HG02798 (cell line): Measurements from ENCODE around the gene CARD11.

ENCODE experiments used
- ATAC-seq: cut with Tn5 transposase; IDR thresholded peaks from one replicate; pipeline ENCODE4 v1.9.1; 2021; ENCODE audit warnings: mild to moderate bottlenecking; ENCODE audit not compliant: unreplicated experiment, poor library complexity

The CARD11 gene

DNA sequence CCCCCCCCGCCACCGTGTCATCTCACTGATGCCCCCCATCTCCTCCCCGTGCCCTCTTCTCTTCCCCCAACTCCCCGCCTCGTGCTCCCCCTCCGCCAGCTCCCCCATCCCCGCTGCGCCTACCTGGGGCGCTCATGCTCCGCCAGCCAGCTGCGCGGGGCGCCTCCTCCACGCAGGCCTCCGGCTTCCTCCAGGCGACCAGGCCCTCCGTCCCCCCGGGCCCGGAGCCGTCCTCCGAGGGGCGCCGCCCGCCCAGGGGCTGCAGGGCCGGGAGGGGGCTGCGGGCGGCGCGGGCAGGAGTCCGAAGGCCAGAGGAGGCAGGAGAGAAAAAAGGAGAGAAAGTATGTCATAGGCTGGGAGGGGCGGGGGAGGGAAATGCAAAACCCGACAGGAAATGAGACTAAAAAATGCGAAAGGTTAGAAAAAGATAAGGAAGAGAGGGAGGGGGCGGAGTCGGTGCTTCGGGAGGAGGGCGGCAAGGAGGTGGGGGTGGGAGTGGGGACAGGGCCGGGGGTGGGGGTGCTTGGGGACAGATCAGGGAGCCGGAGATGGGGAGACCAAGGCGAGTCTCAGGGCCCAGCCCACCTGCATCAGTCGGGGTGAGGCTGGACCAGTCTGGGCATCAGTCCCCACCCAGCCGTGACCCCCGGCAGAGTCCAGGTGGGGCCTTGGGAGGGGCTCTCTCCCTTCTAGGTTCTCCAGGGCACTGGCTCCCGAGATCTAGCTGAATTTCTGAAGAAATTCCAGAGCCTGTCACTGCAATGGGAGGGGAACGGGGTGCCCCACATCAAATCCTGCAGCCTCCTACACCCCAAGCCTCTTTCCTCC, at the start of gene CARD11:
Gene CARD11 (minus strand): TSS at position 324 of the 828 bp plus-strand sequence. CDS start 85,361 bp downstream, outside the sequence.
- ATAC-seq, result no peak

DNA sequence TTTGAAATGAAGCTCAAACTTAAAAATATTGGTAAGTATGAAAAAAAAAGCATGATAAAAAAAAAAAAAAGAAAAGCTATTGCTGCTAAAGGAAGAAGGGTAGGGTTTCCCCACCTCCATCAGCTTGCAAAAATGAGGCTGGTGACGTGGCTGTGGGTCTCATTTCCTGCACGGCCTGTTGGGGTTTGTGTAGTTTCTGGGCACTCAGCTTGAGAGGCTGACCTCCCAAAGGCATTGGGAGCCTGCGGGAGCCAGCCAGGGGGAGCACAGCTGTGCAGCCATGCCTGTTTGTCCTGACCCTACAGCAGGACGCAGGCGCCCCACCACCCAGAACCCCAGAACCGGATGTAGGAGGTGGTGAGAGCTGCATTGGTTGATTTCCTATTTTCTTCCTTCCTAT, 48.8 kb upstream of the CARD11 start:
- peak; percentile 66 for ATAC-seq

DNA sequence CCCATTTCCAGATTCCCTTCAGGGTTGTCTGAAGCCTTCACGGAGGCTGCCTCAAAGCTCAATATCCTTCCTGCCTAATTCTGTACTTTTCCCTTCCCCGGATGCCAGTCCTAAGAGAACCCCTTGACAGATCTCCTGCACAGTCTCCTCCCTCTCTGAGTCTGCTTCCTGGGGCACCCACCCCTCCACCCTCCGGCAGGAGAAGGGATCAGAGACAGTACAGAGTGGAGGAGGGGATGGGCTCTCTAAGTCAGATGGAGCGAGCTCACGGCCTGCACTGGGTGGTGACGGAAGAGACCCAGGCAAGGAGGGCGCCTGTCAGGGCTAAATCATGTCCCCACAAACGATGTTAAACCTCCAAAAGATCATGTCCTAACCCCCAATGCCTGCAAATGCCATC, 48.0 kb upstream of the CARD11 start:
- ATAC-seq, result no peak

DNA sequence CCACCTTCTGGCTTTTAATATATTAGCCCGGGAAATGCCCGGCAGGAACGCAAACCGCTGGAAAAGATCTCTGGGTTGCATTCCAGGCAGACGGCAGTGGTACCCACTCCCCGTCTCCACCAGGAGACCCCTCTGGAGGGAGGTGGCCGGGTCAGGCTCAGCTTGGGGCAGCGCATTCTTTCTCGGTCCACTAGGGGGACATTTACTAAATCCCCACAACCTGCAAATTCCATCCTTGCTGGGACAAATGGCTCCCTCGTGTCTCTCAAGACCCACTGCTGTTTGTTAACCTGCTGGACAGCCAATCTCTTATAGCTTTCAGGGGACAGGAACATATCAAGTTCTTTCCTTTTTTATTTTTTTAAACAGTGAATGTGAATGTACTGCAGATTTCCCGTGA, 45.8 kb upstream of the CARD11 start:
- ATAC-seq, result no peak

DNA sequence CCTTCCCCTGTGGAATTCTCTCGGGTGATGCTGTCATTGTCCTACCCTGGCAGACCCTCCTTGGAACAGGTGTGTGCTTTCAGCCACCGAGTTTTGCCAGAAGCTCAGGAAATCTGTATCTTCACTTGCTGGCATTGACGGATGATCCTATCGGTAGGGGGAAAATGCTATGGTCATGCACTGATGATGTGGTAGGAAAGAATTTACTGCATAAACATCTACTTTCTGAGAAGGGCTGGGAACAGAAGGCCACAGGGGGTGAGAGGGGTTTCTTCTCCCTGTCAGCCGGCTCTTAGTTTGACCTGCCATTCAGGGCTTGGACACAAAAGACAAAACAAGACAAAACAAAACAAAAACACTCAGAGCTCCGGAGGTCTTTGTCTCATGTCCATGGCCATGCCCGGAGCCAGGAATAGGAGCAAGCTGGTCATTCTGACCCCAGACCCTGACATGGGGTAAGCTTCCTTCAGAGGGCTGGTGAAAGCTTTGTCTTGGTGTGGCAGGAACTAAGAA, 43.6 kb upstream of the CARD11 start:
- ATAC-seq, result no peak

DNA sequence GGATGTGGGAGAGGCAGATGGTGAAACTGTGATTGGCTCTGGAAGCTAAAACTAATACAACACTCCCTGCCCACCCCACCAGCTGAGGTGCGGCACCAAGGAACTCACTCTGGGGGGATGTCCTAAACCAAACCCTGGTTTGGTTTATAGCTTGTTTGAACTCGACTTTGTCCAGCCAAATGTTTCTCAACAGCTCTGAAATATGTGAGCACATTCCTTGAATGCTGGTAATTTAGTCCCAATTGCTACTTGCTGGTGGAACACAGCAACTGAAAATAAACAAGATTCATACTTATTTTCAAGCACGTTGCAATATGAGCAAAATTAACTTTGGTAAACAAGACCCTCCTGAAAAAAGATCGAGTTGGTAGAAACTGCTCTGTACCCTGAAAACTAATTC, 39.7 kb upstream of the CARD11 start:
- ATAC-seq, result no peak

DNA sequence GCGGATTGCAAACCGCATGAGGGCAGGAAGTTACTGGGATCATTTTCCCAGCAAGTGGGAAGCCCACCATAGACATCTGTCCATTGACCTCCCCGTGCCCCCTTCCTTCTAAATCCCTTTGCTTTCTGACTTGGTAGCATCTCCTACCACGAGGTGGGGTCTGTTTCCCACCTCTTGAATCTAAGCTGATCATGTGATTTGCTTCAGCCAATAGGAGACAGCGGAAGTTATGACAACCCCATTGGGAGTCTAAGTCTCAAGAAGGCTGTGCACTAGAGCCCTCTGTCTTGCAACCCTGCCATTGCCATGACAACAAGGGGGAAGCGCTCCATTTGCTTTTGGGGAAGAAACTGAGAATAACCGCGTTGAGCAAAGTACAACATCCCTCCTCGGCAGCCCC, 39.2 kb upstream of the CARD11 start:
- ATAC-seq, result no peak

DNA sequence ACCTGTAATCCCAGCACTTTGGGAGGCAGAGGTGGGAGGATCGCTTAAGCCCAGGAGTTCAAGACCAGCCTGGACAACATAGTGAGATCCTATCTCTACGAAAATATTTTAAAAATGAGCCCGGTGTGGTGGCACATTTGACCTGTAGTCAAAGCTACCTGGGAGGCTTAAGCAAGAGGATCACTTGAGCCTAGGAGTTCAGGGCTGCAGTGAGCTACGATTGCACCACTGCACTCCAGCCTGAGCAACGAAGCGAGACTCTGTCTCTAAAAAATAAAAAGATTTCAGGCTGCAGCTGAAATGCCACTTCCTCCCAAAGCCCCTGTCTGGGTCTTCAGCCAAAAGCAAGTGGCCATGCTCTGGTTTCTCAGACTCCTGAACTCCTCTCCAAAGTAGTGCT, 38.7 kb upstream of the CARD11 start:
- no peak for ATAC-seq

DNA sequence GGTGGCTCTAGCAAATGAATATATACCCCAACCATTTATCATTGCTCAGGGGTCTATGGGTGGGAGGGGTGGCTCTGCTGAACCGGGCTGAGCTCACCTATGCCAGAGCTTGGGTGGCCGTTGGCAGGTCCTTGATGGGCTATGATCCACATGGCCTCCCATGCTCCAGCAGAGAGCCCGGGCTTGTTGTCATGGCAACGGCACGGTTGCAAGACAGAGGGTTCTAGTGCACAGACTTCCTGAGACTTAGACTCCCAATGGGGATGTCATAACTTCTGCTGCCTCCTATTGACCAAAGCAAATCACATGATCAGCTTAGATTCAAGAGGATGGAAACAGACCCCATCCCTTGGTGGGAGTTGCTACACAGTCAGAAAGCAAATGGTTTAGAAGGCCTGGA, 36.4 kb upstream of the CARD11 start:
- no peak for ATAC-seq

DNA sequence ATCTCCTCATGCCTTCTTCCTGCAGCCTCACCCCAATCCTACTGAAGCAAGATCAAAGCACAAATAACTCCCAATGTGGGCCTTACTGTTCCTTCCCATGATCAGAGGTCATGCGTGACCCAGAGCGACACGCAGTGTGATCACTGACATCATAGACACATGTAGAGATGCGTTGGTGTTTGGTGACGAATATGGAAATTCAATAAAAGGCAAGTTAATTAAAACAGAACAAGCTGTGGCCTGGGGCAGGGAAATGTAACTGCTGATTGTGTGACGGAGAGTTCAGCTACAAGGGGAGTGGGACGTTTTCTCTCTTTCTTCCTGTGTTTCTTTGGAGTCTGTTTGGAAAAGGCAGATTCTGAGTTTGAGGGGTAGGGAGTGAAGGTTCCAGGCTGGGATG, 34.8 kb upstream of the CARD11 start:
- ATAC-seq, result no peak

DNA sequence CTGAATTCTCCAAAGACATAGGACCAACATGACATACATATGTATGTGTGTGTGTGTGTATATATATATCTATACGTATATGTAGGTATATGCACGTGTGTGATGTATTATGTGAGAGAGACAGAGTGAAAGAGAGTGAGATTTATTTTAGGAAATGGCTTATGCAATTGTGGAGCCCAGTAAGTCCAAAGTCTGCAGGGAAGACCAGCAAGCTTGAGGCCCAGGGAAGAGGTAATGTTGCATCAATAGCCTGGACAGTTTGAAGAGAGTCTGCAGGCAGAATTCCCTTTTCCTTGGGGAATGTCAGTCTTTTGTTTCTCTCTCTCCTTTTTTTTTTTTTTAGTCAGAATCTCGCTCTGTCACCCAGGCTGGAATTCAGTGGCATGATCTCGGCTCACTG, 33.0 kb upstream of the CARD11 start:
- no peak for ATAC-seq

DNA sequence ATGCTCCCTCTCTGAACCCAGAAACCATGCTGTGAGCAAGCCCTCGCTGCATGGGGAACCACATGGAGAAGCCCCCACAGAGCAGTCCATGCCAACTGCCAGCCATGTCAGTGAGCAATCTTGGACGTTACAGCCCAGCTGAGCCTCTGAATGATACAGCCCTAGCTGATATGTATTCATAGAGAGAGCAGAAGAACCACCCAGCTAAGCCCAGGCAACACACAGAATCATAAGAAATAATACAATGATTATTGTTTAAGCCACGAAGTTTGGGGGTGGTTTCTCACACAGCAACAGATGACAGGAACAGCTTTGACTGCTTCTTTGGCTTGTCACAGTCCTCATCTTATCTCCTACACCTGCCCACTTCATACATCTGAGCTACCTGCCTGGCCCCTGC, 32.5 kb upstream of the CARD11 start:
- ATAC-seq, result no peak

DNA sequence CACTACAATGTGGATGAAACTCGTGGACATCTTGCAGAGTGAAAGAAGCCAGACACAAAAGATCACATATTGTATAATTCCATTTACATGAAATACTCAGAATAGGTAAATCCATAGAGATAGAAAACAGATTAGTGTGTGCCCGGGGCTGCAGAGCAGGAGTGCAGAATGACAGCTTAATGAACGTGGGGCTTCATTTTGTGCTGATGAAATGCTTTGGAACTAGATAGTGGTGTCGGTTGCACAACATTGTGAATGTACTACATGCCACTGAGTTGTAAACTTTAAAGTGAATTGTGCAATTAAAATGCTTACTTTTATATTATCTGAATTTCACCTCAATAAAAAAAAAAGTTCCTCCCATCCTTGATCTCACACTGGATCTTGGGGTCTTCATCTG, 31.8 kb upstream of the CARD11 start:
- no peak for ATAC-seq

DNA sequence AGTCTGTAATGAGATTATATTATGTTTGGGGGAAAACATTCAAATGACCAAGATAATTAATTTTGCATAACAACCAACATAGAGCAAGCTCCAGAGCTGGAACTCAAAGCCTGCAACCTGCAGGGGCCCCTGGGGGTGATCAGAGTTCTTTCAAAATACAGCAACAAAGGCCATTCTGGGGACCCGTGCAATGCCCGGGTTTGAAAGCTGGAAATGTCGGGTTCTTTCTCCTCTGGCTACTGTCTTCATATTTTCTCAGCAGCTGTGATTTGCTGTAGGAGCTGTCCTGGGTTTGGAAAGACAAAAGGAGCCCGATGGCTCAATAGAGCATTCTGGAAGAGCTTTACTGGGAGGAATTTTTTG, 30.8 kb upstream of the CARD11 start:
- ATAC-seq, result no peak

DNA sequence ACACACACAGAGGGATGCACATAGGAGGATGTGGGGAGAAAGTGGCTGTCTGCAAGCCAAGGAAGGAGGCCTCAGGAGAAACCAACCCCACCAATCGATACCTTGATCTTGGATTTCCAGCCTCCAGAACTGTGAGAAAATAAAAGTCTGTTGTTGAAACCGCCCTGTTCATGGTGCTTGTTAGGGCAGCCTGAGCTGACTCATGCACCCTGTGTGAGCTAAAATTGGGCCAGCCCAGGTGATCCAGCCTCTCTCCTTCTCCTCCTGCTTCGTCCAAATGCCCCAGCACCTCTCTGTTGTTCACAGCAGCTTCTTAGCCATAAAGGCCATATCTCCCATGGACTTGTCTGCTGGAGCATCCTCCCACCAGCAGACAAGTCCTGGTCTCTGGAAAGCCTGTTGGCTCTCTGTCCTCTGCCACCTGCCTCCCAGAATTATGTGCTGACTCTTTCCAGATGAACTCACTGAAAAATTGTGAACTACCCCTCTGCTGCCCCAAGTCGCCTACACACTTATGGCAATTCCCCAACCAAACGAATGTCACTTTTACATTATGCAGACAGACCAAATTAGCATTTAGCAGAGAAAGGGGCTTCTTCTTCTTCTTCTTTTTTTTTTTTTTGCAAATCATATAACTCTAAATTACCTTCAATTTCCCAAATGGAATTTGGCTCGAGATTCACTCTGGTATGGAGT, 30.2 kb upstream of the CARD11 start:
- ATAC-seq, result no peak

DNA sequence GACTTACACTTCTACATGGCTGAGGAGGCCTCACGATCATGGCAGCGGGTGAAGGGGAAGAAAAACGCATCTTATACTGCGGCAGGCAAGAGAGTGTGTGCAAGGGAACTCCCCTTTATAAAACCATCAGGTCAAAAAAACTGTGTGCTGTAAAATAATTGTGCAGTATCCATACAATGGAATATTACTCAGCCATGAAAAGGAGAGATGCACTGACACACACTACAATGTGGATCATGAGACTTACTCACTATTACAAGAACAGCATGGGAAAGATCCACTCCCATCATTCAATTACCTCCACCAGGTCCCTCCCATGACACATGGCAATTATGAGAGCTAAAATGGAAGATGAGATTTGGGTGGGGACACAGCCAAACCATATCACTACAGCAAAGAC, 27.2 kb upstream of the CARD11 start:
- no peak for ATAC-seq

DNA sequence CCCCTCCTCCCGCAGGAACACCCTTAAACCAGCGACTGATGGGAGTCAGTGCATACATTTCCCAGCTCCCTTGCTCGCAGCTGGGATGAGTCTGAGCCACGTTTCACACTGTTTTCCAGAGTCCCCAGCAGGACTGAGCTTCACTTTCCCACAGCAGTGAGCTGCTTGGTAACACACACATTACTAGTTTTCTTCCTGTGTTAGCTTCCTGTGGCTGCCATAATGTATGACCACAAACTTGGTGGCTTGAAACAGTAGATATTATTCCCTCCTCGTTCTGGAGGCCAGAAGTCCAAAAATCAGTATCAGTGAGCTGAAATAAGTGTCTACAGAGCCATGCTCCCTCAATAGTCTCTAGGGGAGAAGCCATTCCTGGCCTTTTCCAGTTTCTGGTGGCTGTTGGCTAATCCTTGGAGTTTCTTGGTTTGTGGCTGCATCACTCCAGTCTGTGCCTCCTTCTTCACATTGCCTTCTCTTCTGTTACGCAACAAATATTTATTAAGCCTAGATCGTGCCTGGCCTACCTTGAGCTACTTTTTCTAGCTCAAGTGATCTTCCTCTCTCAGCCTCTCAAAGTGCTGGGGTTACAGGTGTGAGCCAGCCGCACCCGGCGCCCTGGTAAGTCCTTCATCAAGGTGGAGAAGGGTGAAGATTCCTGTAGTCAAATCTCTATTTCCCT, 26.2 kb upstream of the CARD11 start:
- ATAC-seq, result no peak

DNA sequence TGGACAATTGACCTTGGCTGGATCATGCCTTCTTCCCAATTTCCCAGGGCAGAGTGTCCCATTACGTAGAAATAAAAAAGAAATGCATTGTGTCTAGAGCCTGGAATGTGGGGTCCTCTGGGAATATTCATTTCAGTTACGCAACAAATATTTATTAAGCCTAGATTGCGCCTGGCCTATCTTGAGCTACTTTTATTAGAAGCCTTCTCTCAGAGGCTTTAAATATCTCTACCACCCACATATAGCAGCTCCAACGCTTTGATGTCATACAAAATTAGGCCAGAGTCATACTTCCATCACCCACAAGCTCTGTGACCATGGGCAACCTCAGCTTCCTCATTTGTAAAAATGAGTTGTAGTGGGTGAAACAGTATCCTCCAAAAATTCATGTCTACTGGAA, 24.9 kb upstream of the CARD11 start:
- ATAC-seq, result no peak

DNA sequence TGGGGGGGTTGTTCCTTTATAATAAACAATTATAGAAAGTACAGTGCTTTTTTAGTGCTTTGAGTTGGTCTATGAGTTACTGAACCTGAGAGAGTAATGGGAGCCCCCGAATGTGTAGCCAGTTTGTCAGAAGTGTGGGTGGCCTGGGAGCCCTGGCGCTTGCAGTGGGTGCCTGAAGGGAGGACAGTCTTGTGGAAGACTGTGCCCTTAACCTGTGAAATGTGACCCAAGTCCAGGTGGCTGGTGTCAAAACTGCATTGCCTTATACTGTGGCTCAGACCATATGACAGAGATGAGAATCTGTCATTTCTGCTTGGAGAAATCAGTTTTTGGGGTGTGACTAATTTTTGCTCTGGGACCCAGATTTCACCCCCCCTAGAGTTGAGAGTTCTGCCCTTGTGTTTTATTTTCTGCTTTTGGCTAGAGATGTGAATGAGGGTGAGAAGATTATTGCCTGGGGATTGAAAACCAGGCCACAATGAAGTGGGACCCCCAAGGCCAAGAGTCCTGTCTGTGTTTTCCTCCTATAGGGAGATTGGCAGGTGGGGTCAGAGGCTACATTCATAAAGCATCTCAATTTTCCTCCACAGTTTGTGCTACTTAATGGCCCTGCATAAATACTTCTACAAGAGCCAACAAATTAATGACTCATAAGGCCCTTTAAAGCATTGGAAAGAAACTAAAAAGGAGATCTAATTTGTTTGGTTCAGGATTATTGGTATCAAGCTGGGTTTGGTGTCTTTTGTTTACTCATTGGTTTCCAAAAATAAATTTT, 24.1 kb upstream of the CARD11 start:
- no peak for ATAC-seq

DNA sequence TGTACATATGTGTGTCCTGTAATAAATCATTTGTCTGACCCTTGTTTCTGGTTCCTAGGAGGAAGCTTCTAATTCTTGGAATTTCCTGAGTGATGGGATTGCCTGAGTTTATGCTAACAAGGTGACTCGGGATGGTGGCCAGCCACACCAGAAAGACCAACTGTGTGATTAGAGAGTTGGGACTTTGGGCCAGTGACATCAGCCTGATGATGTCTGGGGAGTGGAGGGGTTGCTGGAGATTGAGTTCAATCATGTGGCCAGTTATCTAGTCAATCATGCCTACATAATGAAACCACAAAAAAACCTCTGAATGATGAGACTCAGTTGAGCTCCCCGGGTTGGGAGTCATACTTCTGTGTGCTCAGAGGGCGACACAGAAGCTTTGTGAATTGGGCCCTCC, 23.5 kb upstream of the CARD11 start:
- ATAC-seq, result no peak
